Testis (tissue), 5 donors: ENCODE measurements around the gene ZNF213. TPM values are rescaled to one million over a fixed set of nuclear protein-coding genes. Genes with fewer than 3 reads are reported as not detected.
A peak's percentile ranks its signal among the peaks of the same experiment; 100 is the strongest.

Source experiments
- DNase-seq: peaks from one replicate; pipeline ENCODE4 v3.0.0-alpha.2; 2019
- H3K27ac ChIP-seq, 2 donors: fragments of 200-600 bp; sonication (generic); one replicate each; pipeline ENCODE4 v1.5.1; 2019
- H3K27me3 ChIP-seq: fragments of 200-600 bp; sonication (generic); one replicate; pipeline ENCODE4 v1.5.1; 2019
- H3K36me3 ChIP-seq: fragments of 200-600 bp; sonication (generic); one replicate; pipeline ENCODE4 v1.5.1; 2017; ENCODE audit warnings: low read depth; ENCODE audit errors: missing control alignments
- H3K4me1 ChIP-seq: fragments of 200-600 bp; sonication (generic); one replicate; pipeline ENCODE4 v1.5.1; 2019
- H3K4me3 ChIP-seq, 2 donors: fragments of 200-600 bp; sonication (generic); one replicate each; pipeline ENCODE4 v1.5.1; 2017 to 2019
- H3K9me3 ChIP-seq: fragments of 200-600 bp; sonication (generic); one replicate; pipeline ENCODE4 v1.5.1; 2017
- CTCF ChIP-seq, 3 experiments: fragments of 450-650 bp in 2 of 3; fragments of 200-600 bp in 1 of 3; sonication (generic) in 1 of 3; IDR thresholded peaks; one replicate each; pipeline ENCODE4 v1.5.1; 2016 to 2019; ENCODE audit warnings: antibody characterized with exemption in 3 of 3, mild to moderate bottlenecking in 2 of 3, moderate library complexity in 1 of 3
- POLR2A ChIP-seq: fragments of 450-650 bp; IDR thresholded peaks from one replicate; pipeline ENCODE4 v1.6.1; 2017; ENCODE audit warnings: antibody characterized with exemption, mild to moderate bottlenecking, moderate library complexity
- WGBS, 2 donors: methylation state at CpG; one replicate each; pipeline ENCODE4 v1.1.5; 2018; 5-methylcytosine and 5-hydroxymethylcytosine counted together
- intact Hi-C: fragments of 100-400 bp; cut with DNase I; formaldehyde crosslinking; loops from one replicate; pipeline ENCODE4 v1.15.1; 2023; ENCODE audit warnings: low total_unique reads
- long read RNA-seq, 2 donors: transcript quantifications; one replicate each; lab custom pipeline, GENCODE V29; 2026
- polyA plus RNA-seq: library from polyadenylated mRNA; stranded (reverse); fragments of 350-450 nt; fragmentation: Illumina TruSeq; extraction: RNeasy Lipid Tissue Mini Kit (QIAGEN cat#74804); gene quantifications from one replicate; pipeline ENCODE4 v1.2.3, GENCODE V29; 2014; ENCODE audit warnings: low read depth, low replicate concordance; ENCODE audit not compliant: insufficient read depth
- total RNA-seq, 2 donors: library from RNA; depleted of rRNA; stranded (reverse); fragments of >200 nt; gene quantifications; one replicate each; pipeline ENCODE4 v1.2.3, GENCODE V29; 2016

The ZNF213 gene
- 10 to 100 TPM; 43.1 to 57.3 TPM for total RNA-seq
- 46.8 TPM for polyA plus RNA-seq
- long read RNA-seq, donor 1, partial matches to known transcripts: 0 of 7 reads
- long read RNA-seq, donor 1, other reads (novel, unspliced or antisense): 0 of 7 reads
- long read RNA-seq, donor 2, transcript ZNF213-201 (6 exons, 3,313 nt): major isoform, 5 of 5 reads
- long read RNA-seq, donor 2, partial matches to known transcripts: 0 of 5 reads
- long read RNA-seq, donor 2, other reads (novel, unspliced or antisense): 0 of 5 reads

- no peaks in the 10 kb centered on the region for H3K9me3 ChIP-seq
- no peaks in the 10 kb centered on the region for H3K27me3 ChIP-seq
- peaks cover 8% of the 10 kb centered on the region for H3K4me1 ChIP-seq
- peak within 1 kb of the TSS; percentile 96 to 97 for H3K27ac ChIP-seq
- H3K4me3 ChIP-seq: peak within 1 kb of the TSS; percentile 99
- intact Hi-C loops: no loop called here
- no peaks in the 10 kb centered on the region for H3K36me3 ChIP-seq
- 0% methylated on average over 39 to 60 of the region's 63 CpGs for WGBS, 2 donors
- TF ChIP-seq POLR2A (peak; percentile 20), CTCF (IDR thresholded peaks at IDR 0.05) (peak in 1 of 3 experiments; percentile 8)
- DNase-seq: peak; percentile 98
Observed at GRCh38 chr16:3134338-3135125, at the start of gene ZNF213. ZNF213 (plus strand) TSS chr16:3135029; CDS start chr16:3137281, 2,252 bp downstream.

GRCh38 chr16:3085868-3086595 is 48.8 kb upstream of the ZNF213 start:
- no peaks in the 10 kb centered on the region for H3K27me3 ChIP-seq
- peaks cover 20% of the 10 kb centered on the region for H3K4me1 ChIP-seq
- no peak overlapping the region for H3K4me3 ChIP-seq
- DNase-seq: no peak
- WGBS, 2 donors: 82 to 85% methylated on average over 17 of the region's 17 CpGs
- peak overlapping the region in 1 of 2 donors; percentile 66 for H3K27ac ChIP-seq
- H3K36me3 ChIP-seq: no peaks in the 10 kb centered on the region
- intact Hi-C loops: no loop called here
- no peak for TF ChIP-seq POLR2A
- TF ChIP-seq CTCF (IDR thresholded peaks at IDR 0.05): no peak
- H3K9me3 ChIP-seq: no peaks in the 10 kb centered on the region

- intact Hi-C loops: no loop called here
- no peaks in the 10 kb centered on the region for H3K36me3 ChIP-seq
- H3K27ac ChIP-seq: peak overlapping the region; percentile 20 to 66
- H3K27me3 ChIP-seq: no peaks in the 10 kb centered on the region
- peaks cover 20% of the 10 kb centered on the region for H3K4me1 ChIP-seq
- H3K9me3 ChIP-seq: no peaks in the 10 kb centered on the region
- no peak for DNase-seq
- H3K4me3 ChIP-seq: no peak overlapping the region
- 61 to 72% methylated on average over 7 to 13 of the region's 14 CpGs for WGBS, 2 donors
- TF ChIP-seq CTCF (IDR thresholded peaks at IDR 0.05) (no peak), POLR2A (no peak)
Observed at GRCh38 chr16:3086596-3087242, 48.1 kb upstream of the ZNF213 start.

- intact Hi-C loops: no loop called here
- no peaks in the 10 kb centered on the region for H3K9me3 ChIP-seq
- WGBS, 2 donors: 64 to 73% methylated on average over 12 to 16 of the region's 18 CpGs
- no peaks in the 10 kb centered on the region for H3K27me3 ChIP-seq
- no peak overlapping the region for H3K4me3 ChIP-seq
- DNase-seq: no peak
- H3K27ac ChIP-seq: peak overlapping the region in 1 of 2 donors; percentile 66
- H3K4me1 ChIP-seq: peaks cover 20% of the 10 kb centered on the region
- TF ChIP-seq POLR2A (no peak), CTCF (IDR thresholded peaks at IDR 0.05) (peak in 1 of 3 experiments; percentile 7)
- H3K36me3 ChIP-seq: no peaks in the 10 kb centered on the region
Observed at GRCh38 chr16:3087243-3088235, 47.3 kb upstream of the ZNF213 start.
